ENCODE measurements around the gene ITPRIPL2. TPM values are rescaled to one million over a fixed set of nuclear protein-coding genes. Genes with fewer than 3 reads are reported as not detected.

The ITPRIPL2 gene
- total RNA-seq, 1 donor from 2014 or later: 71.2 TPM

GRCh38 chr16:19077879-19078278 is 35.9 kb upstream of the ITPRIPL2 start:
- Histone ChIP-seq H3K4me1 (no peaks in the 10 kb centered on the region), H3K9me3 (no peaks in the 10 kb centered on the region), H3K4me3 (no peak overlapping the region), H3K27me3 (no peaks in the 10 kb centered on the region), H3K27ac (no peak overlapping the region), H3K36me3 (peaks cover 0 to 27% of the 10 kb centered on the region in 2 donors)
- TF ChIP-seq POLR2A (IDR thresholded peaks at IDR 0.05) (no peak), POLR2AphosphoS5 (IDR thresholded peaks at IDR 0.05; ENCODE audit: insufficient read depth in 1 of 2, low read depth in 1 of 2) (no peak), CTCF (IDR thresholded peaks at IDR 0.05) (no peak)
- DNase-seq (ENCODE audit: extremely low spot score in 2 of 2): no peak
- intact Hi-C loops (cut with DNase I): loop anchor here (10.0 kb wide), 1 partner anchor 93 kb away; the partner anchor contains the start of gene TMC7

- Histone ChIP-seq H3K27ac (no peak overlapping the region), H3K4me1 (peaks cover 14% of the 10 kb centered on the region), H3K9me3 (no peaks in the 10 kb centered on the region), H3K27me3 (no peaks in the 10 kb centered on the region), H3K4me3 (no peak overlapping the region), H3K36me3 (peaks cover 0 to 6% of the 10 kb centered on the region in 2 donors)
- DNase-seq (ENCODE audit: extremely low spot score in 2 of 2): no peak
- intact Hi-C loops (cut with DNase I): loop anchor here (10.0 kb wide), 2 partner anchors 101 to 421 kb away; no protein-coding TSS in a partner anchor
- no peak for TF ChIP-seq POLR2AphosphoS5 (IDR thresholded peaks at IDR 0.05; ENCODE audit: insufficient read depth in 1 of 2, low read depth in 1 of 2)
- no peak for TF ChIP-seq CTCF (IDR thresholded peaks at IDR 0.05)
- TF ChIP-seq POLR2A (IDR thresholded peaks at IDR 0.05): no peak
Observed at GRCh38 chr16:19083670-19084069, 30.1 kb upstream of the ITPRIPL2 start.

GRCh38 chr16:19084139-19084538 is 29.6 kb upstream of the ITPRIPL2 start:
- DNase-seq (ENCODE audit: extremely low spot score in 2 of 2): no peak

GRCh38 chr16:19084879-19085278 is 28.9 kb upstream of the ITPRIPL2 start:
- H3K9me3 ChIP-seq: no peaks in the 10 kb centered on the region
- H3K4me3 ChIP-seq: no peak overlapping the region
- H3K4me1 ChIP-seq: peaks cover 14% of the 10 kb centered on the region
- H3K27ac ChIP-seq: no peak overlapping the region
- H3K27me3 ChIP-seq: no peaks in the 10 kb centered on the region
- intact Hi-C loops (cut with DNase I): loop anchor here (5.0 to 10.0 kb wide), 3 partner anchors 100 to 420 kb away; no protein-coding TSS in a partner anchor
- no peak for DNase-seq (ENCODE audit: extremely low spot score in 2 of 2)
- TF ChIP-seq POLR2A (IDR thresholded peaks at IDR 0.05) (no peak), POLR2AphosphoS5 (IDR thresholded peaks at IDR 0.05; ENCODE audit: insufficient read depth in 1 of 2, low read depth in 1 of 2) (no peak), CTCF (IDR thresholded peaks at IDR 0.05) (no peak)
- H3K36me3 ChIP-seq: no peaks in the 10 kb centered on the region

More at GRCh38 chr16:19084139-19084538, 29.6 kb upstream of the ITPRIPL2 start:
- no peaks in the 10 kb centered on the region for H3K9me3 ChIP-seq
- H3K36me3 ChIP-seq: peaks cover 0 to 1% of the 10 kb centered on the region in 2 donors
- H3K27me3 ChIP-seq: no peaks in the 10 kb centered on the region
- intact Hi-C loops (cut with DNase I): loop anchor here (10.0 kb wide), 2 partner anchors 101 to 421 kb away; no protein-coding TSS in a partner anchor
- no peak overlapping the region for H3K27ac ChIP-seq
- H3K4me3 ChIP-seq: no peak overlapping the region
- peaks cover 14% of the 10 kb centered on the region for H3K4me1 ChIP-seq
- no peak for TF ChIP-seq POLR2A (IDR thresholded peaks at IDR 0.05)
- TF ChIP-seq POLR2AphosphoS5 (IDR thresholded peaks at IDR 0.05; ENCODE audit: insufficient read depth in 1 of 2, low read depth in 1 of 2): no peak
- TF ChIP-seq CTCF (IDR thresholded peaks at IDR 0.05): no peak

- H3K36me3 ChIP-seq: no peaks in the 10 kb centered on the region
- no peak for DNase-seq (ENCODE audit: extremely low spot score in 2 of 2)
- TF ChIP-seq POLR2AphosphoS5 (IDR thresholded peaks at IDR 0.05; ENCODE audit: insufficient read depth in 1 of 2, low read depth in 1 of 2) (no peak), CTCF (IDR thresholded peaks at IDR 0.05) (no peak), POLR2A (IDR thresholded peaks at IDR 0.05) (no peak)
- no peaks in the 10 kb centered on the region for H3K9me3 ChIP-seq
- H3K27me3 ChIP-seq: no peaks in the 10 kb centered on the region
- intact Hi-C loops (cut with DNase I): loop anchor here (5.0 to 10.0 kb wide), 3 partner anchors 99 to 419 kb away; no protein-coding TSS in a partner anchor
- peaks cover 14% of the 10 kb centered on the region for H3K4me1 ChIP-seq
- H3K27ac ChIP-seq: no peak overlapping the region
- H3K4me3 ChIP-seq: no peak overlapping the region
Observed at GRCh38 chr16:19085679-19086200, 28.0 kb upstream of the ITPRIPL2 start.

All from vagina (tissue), 2 donors.